ENCODE results near the gene ZBTB20. TPM values are rescaled to one million over a fixed set of nuclear protein-coding genes. Genes with fewer than 3 reads are reported as not detected.
A peak's percentile ranks its signal among the peaks of the same experiment; 100 is the strongest.

ZBTB20 gene
- total and polyA plus RNA-seq, 5 donors from 2014 or later, result 10.1 to 58.2 (median 13.2) TPM

DNA sequence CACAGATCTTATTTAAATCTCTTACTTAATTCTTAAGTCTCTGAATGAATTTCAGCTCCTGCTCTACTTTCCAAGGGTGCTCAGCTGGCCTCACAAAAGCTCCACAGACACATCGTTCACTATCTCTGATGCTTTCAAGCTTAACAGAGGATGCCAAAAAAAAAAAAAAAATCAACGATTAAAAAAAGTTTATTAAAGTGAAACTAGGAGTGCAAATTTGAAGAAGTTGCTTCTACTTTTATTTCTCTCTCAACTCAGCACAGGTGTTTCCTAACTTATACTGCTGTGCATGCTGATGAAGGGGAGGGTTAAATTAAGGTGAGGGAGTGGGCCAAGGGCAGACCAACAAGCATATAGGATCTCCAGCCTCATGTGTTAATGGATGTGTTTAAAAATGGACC, 696.0 kb downstream of the ZBTB20 start:
- ATAC-seq (ENCODE audit: low read depth in 2 of 2), result no peak
- Mint-ChIP-seq H3K9me3 (no peaks in the 10 kb centered on the region), H3K4me3 (no peak overlapping the region), H3K27me3 (peaks cover 5% of the 10 kb centered on the region), H3K27ac (peak overlapping the region in 1 of 3 donors; percentile 20), H3K4me1 (peaks cover 0 to 15% (median 8%) of the 10 kb centered on the region in 4 donors), H3K36me3 (no peaks in the 10 kb centered on the region)
- Histone ChIP-seq H3K36me3 (ENCODE audit: control insufficient read depth, insufficient read depth, low read length) (no peaks in the 10 kb centered on the region), H3K9me3 (ENCODE audit: control insufficient read depth in 2 of 2, low read length in 2 of 2) (no peaks in the 10 kb centered on the region), H3K4me3 (ENCODE audit: low read depth, low read length) (no peak overlapping the region), H3K27me3 (ENCODE audit: control insufficient read depth, insufficient read depth, low read length) (no peaks in the 10 kb centered on the region), H3K4me1 (ENCODE audit: control insufficient read depth, insufficient read depth, low read length, poor library complexity, severe bottlenecking) (peaks cover 11% of the 10 kb centered on the region), H3K27ac (ENCODE audit: insufficient read depth, low read length, poor library complexity, severe bottlenecking) (no peak overlapping the region)
- DNase-seq, result no peak

DNA sequence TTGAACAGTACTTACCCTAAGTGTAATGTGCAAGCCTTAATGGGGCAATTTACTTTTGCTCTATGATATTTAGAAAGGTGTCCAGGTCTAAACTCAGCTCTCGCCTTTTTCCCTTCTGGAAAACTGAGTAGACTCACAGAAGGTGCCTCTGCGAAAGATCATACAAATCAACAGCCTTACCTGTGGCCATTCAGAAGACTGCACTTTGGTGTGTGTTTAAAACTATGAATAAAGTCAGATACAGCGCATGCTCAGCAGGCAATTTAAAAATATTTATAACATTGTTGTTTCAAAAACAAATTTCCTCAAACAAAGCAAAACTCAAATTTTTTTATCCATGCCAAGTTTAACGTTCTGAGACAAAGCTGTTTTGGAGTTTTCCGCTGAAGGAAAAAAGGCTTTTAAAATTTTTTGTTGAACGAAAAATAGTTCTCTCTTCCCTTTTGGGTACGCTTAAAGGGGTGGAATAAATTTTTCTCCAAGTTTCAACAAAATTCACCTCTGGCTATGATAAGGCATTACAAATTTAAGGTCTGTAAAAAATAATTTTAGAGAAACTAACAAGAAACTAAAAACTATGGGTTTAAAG, 697.0 kb downstream of the ZBTB20 start:
- no peaks in the 10 kb centered on the region for H3K36me3 Mint-ChIP-seq
- H3K4me3 ChIP-seq (ENCODE audit: low read depth, low read length), result no peak overlapping the region

DNA sequence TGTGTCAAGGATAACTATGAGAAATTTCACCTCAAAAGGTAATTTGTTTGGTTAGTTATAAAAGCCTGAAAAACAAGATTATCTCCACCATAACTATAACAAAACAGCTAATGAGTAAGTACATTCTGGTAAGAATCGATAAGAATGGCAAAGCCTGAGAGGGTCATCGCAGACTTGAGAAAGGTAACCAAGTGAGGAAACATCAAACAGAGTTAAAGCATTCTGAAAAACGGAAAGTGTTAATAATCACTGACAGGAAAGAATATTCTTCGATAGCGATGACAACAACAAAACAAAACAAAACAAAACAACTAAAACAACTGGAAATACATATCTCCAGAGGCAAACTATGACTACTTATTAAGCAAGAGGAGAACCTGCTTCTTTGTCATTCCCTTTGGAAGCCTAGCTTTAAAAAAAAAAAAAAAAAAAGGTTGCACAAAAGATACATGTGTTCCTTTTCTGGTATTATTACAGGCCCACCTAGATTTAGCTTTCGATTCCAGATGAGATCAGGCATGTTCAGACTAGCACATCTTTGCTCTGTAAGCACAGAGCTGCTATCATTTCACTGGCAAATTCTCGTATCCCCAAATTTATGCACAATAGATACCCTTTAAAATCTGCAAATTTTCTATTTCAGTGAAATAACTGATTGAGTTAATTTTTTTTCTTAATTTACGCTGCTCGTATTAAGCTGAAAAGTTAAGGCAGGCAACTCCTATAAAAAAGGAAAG, 697.6 kb downstream of the ZBTB20 start:
- no peaks in the 10 kb centered on the region for H3K9me3 Mint-ChIP-seq
- no peak overlapping the region for H3K4me3 Mint-ChIP-seq
- ATAC-seq (ENCODE audit: low read depth in 2 of 2), result no peak

More for the DNA sequence above, 697.0 kb downstream of the ZBTB20 start:
- H3K27me3 ChIP-seq (ENCODE audit: control insufficient read depth, insufficient read depth, low read length), result no peaks in the 10 kb centered on the region
- no peak overlapping the region for H3K27ac ChIP-seq (ENCODE audit: insufficient read depth, low read length, poor library complexity, severe bottlenecking)
- H3K36me3 ChIP-seq (ENCODE audit: control insufficient read depth, insufficient read depth, low read length), result no peaks in the 10 kb centered on the region
- Mint-ChIP-seq H3K4me3 (no peak overlapping the region), H3K9me3 (no peaks in the 10 kb centered on the region), H3K27me3 (peaks cover 5% of the 10 kb centered on the region), H3K4me1 (peaks cover 0 to 15% (median 8%) of the 10 kb centered on the region in 4 donors), H3K27ac (no peak overlapping the region)
- peaks cover 11% of the 10 kb centered on the region for H3K4me1 ChIP-seq (ENCODE audit: control insufficient read depth, insufficient read depth, low read length, poor library complexity, severe bottlenecking)
- ATAC-seq (ENCODE audit: low read depth in 2 of 2) (no peak), DNase-seq (no peak)
- no peaks in the 10 kb centered on the region for H3K9me3 ChIP-seq (ENCODE audit: control insufficient read depth in 2 of 2, low read length in 2 of 2)

DNA sequence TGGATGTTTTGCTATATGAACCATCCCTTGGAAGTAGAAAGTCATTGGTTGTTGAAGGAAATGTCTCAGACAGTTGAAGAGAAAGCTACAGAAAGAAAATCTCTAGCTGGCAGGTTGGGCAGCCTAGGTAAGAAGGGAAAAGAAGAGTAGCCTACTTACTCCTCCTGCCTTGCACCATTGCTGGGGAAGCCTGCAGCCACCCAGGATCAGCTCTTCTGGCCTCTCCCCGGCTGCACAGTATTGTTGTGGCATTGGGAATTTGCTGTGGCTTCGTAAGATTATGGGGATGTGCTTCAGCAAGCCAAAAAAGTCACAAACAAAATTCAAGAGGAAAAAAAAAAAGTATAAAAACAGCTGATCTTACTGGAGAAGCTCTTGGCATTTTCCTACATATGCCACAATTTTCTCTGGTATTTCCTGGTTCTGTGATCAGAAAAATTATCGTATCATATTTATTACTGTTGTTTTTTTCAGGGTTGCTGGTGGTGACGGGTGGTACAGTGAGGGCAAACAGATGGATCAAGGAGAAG, 699.1 kb downstream of the ZBTB20 start:
- Histone ChIP-seq H3K4me1 (ENCODE audit: control insufficient read depth, insufficient read depth, low read length, poor library complexity, severe bottlenecking) (no peaks in the 10 kb centered on the region), H3K27ac (ENCODE audit: insufficient read depth, low read length, poor library complexity, severe bottlenecking) (no peak overlapping the region), H3K9me3 (ENCODE audit: control insufficient read depth in 2 of 2, low read length in 2 of 2) (no peaks in the 10 kb centered on the region), H3K4me3 (ENCODE audit: low read depth, low read length) (no peak overlapping the region), H3K36me3 (ENCODE audit: control insufficient read depth, insufficient read depth, low read length) (no peaks in the 10 kb centered on the region), H3K27me3 (ENCODE audit: control insufficient read depth, insufficient read depth, low read length) (no peaks in the 10 kb centered on the region)
- DNase-seq (no peak), ATAC-seq (ENCODE audit: low read depth in 2 of 2) (no peak)
- Mint-ChIP-seq H3K27me3 (peaks cover 5% of the 10 kb centered on the region), H3K27ac (no peak overlapping the region), H3K9me3 (no peaks in the 10 kb centered on the region), H3K4me3 (no peak overlapping the region), H3K36me3 (no peaks in the 10 kb centered on the region), H3K4me1 (peaks cover 0 to 11% (median 4%) of the 10 kb centered on the region in 4 donors)

More for the DNA sequence above, 697.6 kb downstream of the ZBTB20 start:
- peaks cover 5% of the 10 kb centered on the region for H3K27me3 Mint-ChIP-seq
- DNase-seq, result no peak
- H3K27ac ChIP-seq (ENCODE audit: insufficient read depth, low read length, poor library complexity, severe bottlenecking), result no peak overlapping the region
- no peaks in the 10 kb centered on the region for H3K9me3 ChIP-seq (ENCODE audit: control insufficient read depth in 2 of 2, low read length in 2 of 2)
- no peak overlapping the region for H3K4me3 ChIP-seq (ENCODE audit: low read depth, low read length)
- H3K4me1 Mint-ChIP-seq, result peaks cover 0 to 15% (median 8%) of the 10 kb centered on the region in 4 donors
- H3K4me1 ChIP-seq (ENCODE audit: control insufficient read depth, insufficient read depth, low read length, poor library complexity, severe bottlenecking), result peaks cover 6% of the 10 kb centered on the region
- no peaks in the 10 kb centered on the region for H3K36me3 ChIP-seq (ENCODE audit: control insufficient read depth, insufficient read depth, low read length)
- H3K27me3 ChIP-seq (ENCODE audit: control insufficient read depth, insufficient read depth, low read length), result no peaks in the 10 kb centered on the region
- no peaks in the 10 kb centered on the region for H3K36me3 Mint-ChIP-seq
- no peak overlapping the region for H3K27ac Mint-ChIP-seq

DNA sequence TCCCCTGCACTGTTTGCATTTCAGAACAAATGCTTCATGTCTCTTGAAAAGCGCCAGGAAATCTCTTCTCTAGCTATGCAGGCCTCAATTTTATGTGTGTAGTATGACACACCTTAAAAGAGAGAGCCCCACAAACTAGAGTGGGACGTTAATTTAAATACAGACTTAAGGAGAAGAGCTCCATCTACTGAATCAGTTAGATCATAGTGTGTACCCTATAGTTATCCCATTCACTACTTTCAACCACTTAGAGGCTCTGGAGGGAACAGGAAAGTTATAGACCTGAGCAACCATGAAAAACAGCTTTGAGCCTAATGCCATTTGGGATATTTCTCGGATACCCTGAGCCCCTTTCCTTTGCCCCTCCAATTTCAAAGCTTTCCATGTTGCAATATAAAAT, 699.5 kb downstream of the ZBTB20 start:
- ATAC-seq (ENCODE audit: low read depth in 2 of 2) (no peak), DNase-seq (no peak)
- H3K27ac Mint-ChIP-seq, result no peak overlapping the region
- Histone ChIP-seq H3K4me3 (ENCODE audit: low read depth, low read length) (no peak overlapping the region), H3K4me1 (ENCODE audit: control insufficient read depth, insufficient read depth, low read length, poor library complexity, severe bottlenecking) (no peaks in the 10 kb centered on the region), H3K27ac (ENCODE audit: insufficient read depth, low read length, poor library complexity, severe bottlenecking) (no peak overlapping the region), H3K36me3 (ENCODE audit: control insufficient read depth, insufficient read depth, low read length) (no peaks in the 10 kb centered on the region), H3K27me3 (ENCODE audit: control insufficient read depth, insufficient read depth, low read length) (no peaks in the 10 kb centered on the region), H3K9me3 (ENCODE audit: control insufficient read depth in 2 of 2, low read length in 2 of 2) (no peaks in the 10 kb centered on the region)
- H3K27me3 Mint-ChIP-seq, result peaks cover 5% of the 10 kb centered on the region
- peaks cover 0 to 16% (median 3%) of the 10 kb centered on the region in 4 donors for H3K4me1 Mint-ChIP-seq
- no peaks in the 10 kb centered on the region for H3K9me3 Mint-ChIP-seq
- no peaks in the 10 kb centered on the region for H3K36me3 Mint-ChIP-seq
- no peak overlapping the region for H3K4me3 Mint-ChIP-seq

DNA sequence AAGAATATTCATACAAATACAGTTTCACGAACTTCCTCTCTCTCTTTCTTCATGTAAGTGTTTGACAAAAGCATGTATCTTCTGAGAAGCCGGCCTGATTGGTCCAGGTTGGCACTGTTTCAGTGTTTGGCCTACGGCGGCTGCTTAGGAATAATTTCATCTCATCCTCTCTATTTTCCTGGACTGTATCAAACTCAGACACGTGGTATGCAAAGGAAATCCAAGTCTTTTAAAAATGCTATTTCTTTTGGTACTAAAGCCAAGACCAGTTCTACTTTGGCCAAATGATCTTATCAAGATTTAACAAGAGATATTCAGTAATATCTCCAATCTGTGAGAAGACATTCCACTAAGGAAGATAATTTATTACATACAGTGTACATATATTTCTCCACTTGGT, 700.5 kb downstream of the ZBTB20 start:
- Mint-ChIP-seq H3K36me3 (no peaks in the 10 kb centered on the region), H3K4me1 (peaks cover 0 to 13% (median 2%) of the 10 kb centered on the region in 4 donors), H3K27ac (no peak overlapping the region), H3K9me3 (no peaks in the 10 kb centered on the region), H3K27me3 (peaks cover 5% of the 10 kb centered on the region), H3K4me3 (no peak overlapping the region)
- H3K27me3 ChIP-seq (ENCODE audit: control insufficient read depth, insufficient read depth, low read length), result no peaks in the 10 kb centered on the region
- H3K27ac ChIP-seq (ENCODE audit: insufficient read depth, low read length, poor library complexity, severe bottlenecking), result no peak overlapping the region
- DNase-seq (no peak), ATAC-seq (ENCODE audit: low read depth in 2 of 2) (no peak)
- H3K4me3 ChIP-seq (ENCODE audit: low read depth, low read length), result no peak overlapping the region
- H3K4me1 ChIP-seq (ENCODE audit: control insufficient read depth, insufficient read depth, low read length, poor library complexity, severe bottlenecking), result no peaks in the 10 kb centered on the region
- no peaks in the 10 kb centered on the region for H3K36me3 ChIP-seq (ENCODE audit: control insufficient read depth, insufficient read depth, low read length)
- no peaks in the 10 kb centered on the region for H3K9me3 ChIP-seq (ENCODE audit: control insufficient read depth in 2 of 2, low read length in 2 of 2)

DNA sequence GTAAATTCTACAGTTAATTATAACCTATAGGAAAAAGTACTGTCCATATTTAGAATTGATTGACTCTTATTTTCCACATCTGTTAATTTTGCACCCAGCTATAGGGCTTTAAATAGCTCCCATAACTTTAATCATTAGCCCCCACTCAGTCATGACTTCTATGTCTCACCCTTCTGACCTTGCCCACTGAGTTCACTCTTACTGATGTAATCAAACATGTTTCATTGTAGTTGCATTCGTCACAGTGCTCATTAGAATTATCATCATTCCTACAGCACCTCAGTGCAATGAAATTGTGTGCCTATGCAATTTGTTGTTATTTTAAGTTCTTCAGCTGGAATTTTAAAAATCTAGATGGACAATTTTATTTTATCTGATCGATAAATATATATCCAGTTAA, 701.9 kb downstream of the ZBTB20 start:
- Histone ChIP-seq H3K27me3 (ENCODE audit: control insufficient read depth, insufficient read depth, low read length) (no peaks in the 10 kb centered on the region), H3K4me1 (ENCODE audit: control insufficient read depth, insufficient read depth, low read length, poor library complexity, severe bottlenecking) (no peaks in the 10 kb centered on the region), H3K27ac (ENCODE audit: insufficient read depth, low read length, poor library complexity, severe bottlenecking) (no peak overlapping the region), H3K4me3 (ENCODE audit: low read depth, low read length) (no peak overlapping the region), H3K9me3 (ENCODE audit: control insufficient read depth in 2 of 2, low read length in 2 of 2) (no peaks in the 10 kb centered on the region), H3K36me3 (ENCODE audit: control insufficient read depth, insufficient read depth, low read length) (no peaks in the 10 kb centered on the region)
- DNase-seq (no peak), ATAC-seq (ENCODE audit: low read depth in 2 of 2) (no peak)
- peaks cover 0 to 15% (median 0%) of the 10 kb centered on the region in 4 donors for H3K4me1 Mint-ChIP-seq
- H3K27me3 Mint-ChIP-seq, result peaks cover 5% of the 10 kb centered on the region
- no peaks in the 10 kb centered on the region for H3K36me3 Mint-ChIP-seq
- no peak overlapping the region for H3K4me3 Mint-ChIP-seq
- H3K27ac Mint-ChIP-seq, result no peak overlapping the region
- H3K9me3 Mint-ChIP-seq, result no peaks in the 10 kb centered on the region

Data from CD4-positive, CD25-positive, alpha-beta regulatory T cell (primary cell).